GM18502 (cell line): ENCODE measurements around the gene GHITM.
"Not testable (repeated sequence)": the region's sequence is repeated elsewhere in the genome, so short reads cannot be mapped to it uniquely, and the experiment has no call there.

Experiments used
- ATAC-seq: cut with Tn5 transposase; IDR thresholded peaks from one replicate; pipeline ENCODE4 v1.9.1; 2021; ENCODE audit warnings: mild to moderate bottlenecking; ENCODE audit not compliant: unreplicated experiment, poor library complexity

Gene GHITM

GRCh38 chr10:84140036-84140379 is 699 bp downstream of the GHITM start:
- ATAC-seq, result peak; percentile 5

DNA sequence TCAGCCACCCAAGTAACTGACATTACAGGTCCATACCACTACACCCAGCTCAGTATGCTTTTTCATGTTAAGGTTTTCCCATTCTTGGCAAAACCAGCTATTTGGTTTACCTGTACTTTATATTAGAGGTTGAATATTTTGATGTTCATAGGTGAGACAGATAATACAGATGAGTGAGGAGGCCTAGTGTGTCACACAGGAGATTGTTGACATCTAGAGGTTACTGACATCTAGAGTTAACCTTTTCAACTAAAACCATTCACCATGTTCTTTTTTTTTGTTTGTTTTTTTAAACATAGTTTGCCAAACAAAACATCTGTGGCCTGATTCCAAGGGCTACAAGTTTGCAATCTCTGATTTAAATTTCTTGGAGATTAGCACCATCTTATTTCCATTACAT is 8.0 kb downstream of the GHITM start:
- ATAC-seq, result no peak

GRCh38 chr10:84148006-84148597 is 8.8 kb downstream of the GHITM start:
- peak; percentile 66 for ATAC-seq

DNA sequence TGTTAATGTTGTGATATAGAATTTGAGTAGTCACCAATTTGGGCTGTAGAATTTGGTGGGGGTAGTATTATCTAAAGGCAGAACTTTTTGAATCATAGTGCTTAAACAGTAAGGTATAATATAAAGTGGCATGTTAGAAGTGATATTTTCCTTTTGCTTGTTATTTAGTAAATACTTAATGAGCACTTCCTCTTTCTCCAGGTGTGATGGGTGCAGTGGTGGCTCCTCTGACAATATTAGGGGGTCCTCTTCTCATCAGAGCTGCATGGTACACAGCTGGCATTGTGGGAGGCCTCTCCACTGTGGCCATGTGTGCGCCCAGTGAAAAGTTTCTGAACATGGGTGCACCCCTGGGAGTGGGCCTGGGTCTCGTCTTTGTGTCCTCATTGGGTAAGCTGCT is 10.5 kb downstream of the GHITM start:
- ATAC-seq, result no peak

DNA sequence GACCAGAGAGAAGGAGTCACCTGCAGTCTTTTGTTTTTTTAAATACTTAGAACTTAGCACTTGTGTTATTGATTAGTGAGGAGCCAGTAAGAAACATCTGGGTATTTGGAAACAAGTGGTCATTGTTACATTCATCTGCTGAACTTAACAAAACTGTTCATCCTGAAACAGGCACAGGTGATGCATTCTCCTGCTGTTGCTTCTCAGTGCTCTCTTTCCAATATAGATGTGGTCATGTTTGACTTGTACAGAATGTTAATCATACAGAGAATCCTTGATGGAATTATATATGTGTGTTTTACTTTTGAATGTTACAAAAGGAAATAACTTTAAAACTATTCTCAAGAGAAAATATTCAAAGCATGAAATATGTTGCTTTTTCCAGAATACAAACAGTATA is 13.5 kb downstream of the GHITM start:
- ATAC-seq, result no peak

DNA sequence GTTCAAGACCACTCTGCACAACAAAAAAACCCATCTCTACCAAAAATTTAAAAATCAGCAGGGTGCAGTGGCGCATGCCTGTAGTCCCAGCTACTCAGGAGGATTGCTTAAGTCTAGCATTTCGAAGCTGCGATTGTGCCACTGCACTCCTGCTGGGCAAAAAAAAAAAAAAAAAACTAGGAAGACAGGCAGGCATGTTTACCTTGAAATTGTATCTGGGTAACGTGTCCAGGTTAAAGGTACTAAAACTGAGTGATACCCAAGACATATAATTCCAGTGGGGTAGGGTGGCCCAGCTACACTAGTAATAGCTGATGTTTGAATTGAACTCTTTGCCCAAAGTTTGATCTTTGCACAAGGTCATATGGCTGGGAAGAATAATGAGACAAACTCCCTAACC is 16.2 kb downstream of the GHITM start:
- no peak for ATAC-seq

- ATAC-seq, result no peak
These were observed 16.7 kb downstream of the GHITM start for GRCh38 chr10:84156009-84156408.

- ATAC-seq, result no peak
These were observed 17.5 kb downstream of the GHITM start for GRCh38 chr10:84156768-84157167.

DNA sequence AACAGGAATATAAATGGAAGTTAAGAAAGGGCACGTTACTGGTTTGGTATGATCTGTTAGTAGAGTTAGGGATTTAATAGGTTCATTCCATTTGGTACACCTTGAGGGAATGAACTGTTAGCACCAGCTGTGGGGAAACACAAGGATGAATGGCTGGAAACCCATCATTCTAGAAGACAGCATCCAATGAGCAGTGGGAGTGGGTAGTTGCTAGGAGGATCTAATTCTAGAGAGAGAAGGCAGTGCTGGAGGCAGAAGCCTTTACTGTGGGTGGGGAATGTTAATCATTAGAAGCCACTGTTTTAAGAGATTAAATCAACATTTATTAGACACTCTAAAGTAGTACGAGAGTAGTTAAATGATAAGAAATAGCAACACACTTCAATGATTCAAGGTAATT is 18.8 kb downstream of the GHITM start:
- ATAC-seq, result no peak

- ATAC-seq, result no peak
These were observed 19.2 kb downstream of the GHITM start for GRCh38 chr10:84158550-84158949.

DNA sequence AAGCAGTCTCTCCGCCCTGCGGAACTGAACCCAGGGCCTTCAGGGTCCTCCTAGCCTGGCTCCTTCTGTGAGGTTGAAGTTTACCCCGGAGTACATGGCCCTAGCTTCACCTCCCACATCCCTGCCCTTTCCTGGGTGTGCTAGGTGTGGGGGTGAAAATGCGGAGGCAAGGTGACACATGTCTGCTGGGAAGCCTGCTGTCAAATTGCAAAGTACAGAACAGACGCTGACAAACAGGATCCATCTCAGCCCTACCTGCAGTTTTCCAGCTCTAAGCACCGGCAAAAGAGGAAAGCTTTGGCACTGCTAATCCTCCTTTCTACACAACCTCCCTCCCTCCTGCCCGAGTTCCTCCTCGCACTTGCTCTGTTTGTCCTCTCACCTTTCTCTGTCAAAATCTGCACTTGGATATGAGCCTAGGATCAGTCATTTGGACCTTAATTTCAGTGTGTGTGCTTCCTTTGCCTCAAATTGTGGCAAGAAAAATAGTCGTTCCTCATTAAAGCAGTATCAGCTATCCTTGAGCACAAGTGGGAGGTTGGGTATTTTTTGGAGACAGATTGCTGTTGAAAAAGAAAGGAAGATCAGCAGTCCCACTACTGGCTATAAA is 19.9 kb downstream of the GHITM start:
- no peak for ATAC-seq

GRCh38 chr10:84160663-84161362 is 21.5 kb downstream of the GHITM start:
- no peak for ATAC-seq

GRCh38 chr10:84163996-84164395 is 24.7 kb downstream of the GHITM start:
- ATAC-seq, result no peak

GRCh38 chr10:84164442-84164841 is 25.1 kb downstream of the GHITM start:
- ATAC-seq, result no peak

DNA sequence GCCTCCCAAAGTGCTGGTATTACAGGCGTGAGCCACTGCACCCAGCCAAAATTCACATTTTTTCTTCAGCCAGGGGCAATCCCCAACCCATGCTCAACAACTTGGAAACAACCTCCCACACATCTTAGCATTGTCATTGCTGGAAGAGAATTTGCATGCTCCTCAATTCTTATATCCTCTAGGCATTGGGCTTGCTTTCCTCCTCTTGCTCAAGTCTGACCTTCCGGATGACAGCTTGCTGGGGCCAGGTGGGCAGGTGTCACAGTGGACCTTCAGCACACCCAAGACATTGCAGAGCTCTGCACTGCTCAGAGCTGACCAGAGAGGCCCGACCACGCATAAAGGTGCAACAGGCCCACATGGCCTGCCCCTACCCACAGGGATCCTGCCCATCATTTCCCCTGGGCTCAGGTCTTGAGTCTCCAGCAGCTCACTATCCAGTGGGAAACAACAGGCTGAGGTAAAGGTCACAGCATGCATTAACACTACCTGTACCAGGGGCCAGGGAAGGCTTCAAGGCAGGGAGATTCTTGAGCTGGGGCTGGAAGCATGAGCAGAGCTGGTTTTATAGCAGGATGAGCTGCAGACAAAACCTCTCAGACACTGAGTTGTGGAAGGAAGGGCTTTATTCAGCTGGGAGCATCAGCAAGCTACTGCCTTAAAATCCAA is 27.4 kb downstream of the GHITM start:
- ATAC-seq, result peak; percentile 67

DNA sequence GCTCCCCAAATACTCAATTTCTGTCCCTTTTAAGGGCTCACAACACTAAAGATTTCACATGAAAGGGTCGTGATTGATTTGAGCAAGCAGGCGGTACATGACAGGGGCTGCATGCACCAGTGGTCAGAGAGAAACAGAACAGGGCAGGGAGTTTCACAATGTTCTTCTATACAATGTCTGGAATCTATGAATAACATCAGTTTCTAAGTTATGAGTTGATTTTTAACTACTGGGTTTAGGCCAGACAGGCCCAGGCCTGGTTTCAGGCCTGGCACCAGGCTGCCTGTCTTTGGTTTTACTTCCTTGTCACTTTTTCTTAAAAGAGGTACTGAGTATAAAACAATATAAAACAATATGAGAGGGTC is 28.0 kb downstream of the GHITM start:
- peak; percentile 15 for ATAC-seq

- not testable (repeated sequence) for ATAC-seq
These were observed 29.1 kb downstream of the GHITM start for GRCh38 chr10:84168382-84168781.

GRCh38 chr10:84171237-84171636 is 31.9 kb downstream of the GHITM start:
- ATAC-seq, result not testable (repeated sequence)

DNA sequence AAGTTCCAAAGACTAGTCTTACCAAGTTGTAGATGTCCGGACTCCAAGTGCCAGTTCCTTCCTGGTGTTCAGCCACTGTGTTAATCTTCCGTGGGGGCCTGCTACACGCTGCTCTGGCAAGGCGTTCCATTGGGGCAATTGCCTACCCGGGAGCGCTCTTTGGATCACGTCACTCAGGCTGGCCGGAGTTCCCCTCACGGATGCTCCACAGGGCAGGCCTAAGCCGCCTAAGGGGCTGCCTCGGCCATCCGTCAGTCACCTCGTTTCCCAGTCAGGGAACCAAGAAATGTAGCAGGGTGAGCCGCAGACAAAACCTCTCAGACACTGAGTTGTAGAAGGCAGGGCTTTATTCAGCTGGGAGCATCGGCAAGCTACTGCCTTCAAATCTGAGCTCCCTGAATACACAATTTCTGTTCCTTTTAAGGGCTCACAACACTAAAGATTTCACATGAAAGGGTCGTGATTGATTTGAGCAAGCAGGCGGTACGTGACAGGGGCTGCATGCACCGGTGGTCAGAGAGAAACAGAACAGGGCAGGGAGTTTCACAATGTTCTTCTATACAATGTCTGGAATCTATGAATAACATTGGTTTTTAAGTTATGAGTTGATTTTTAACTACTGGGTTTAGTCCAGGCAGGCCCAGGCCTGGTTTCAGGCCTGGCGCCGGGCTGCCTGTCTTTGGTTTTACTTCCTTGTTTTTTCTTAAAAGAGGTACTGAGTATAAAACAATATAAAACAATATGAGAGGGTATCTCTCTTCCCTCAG is 32.6 kb downstream of the GHITM start:
- peak; percentile 33 for ATAC-seq

DNA sequence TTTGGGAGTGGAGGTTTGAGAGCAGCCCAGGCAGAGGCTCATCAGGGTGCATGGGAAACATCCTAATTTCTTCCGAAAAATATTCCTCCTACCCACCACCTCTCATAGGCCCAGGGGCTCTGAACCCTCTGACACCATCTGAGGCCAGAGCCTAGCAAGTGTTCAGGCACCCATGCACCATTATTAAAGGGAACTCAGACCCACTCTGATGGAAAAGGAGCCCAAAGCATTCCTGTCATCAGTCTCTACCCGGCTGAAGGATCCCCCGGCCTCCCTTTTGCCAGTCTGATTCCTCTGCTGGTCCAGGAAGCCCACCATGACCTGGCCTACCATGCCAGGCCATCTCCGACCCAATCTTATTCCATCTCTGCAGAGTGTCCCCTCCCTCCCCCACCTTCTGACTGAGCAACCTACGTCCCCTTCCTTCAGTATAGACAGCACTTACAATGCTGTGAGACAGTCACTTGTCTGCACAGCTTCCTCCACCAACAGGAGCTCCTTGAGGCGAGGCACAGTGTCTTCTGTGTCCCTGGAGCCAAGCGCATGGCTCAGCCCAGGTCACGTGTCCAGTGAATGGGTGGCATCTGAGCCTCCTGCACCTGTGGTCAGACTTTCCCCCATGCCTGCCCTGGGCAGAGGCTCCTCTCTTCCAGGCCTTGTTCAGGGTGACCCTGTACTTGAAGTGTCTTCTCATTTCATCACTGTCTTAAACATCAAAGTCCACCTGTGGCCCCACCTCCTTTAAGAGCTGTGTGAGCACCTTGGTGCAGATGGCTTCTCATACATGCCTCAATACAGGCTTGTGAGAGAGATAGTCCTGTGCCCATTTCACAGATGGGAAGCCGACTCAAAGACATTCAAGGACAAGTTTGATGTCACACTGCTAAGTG is 33.4 kb downstream of the GHITM start:
- peak; percentile 74 for ATAC-seq
